T-helper 2 cell treated with Interferon-gamma antibody and Interleukin-4, amounts not matched to agents 5 μg/mL and 100 μg/mL, for 36 hours (primary cell): ENCODE data around the gene ATG13.

ENCODE experiments used
- DNase-seq: peaks from one replicate; pipeline ENCODE4 v3.0.0; 2021; ENCODE audit warnings: low spot score
- H3K27ac Mint-ChIP-seq: one replicate; pipeline ENCODE4 v1.8.0; 2021; ENCODE audit warnings: mild to moderate bottlenecking, mixed read lengths
- H3K27me3 Mint-ChIP-seq: one replicate; pipeline ENCODE4 v1.8.0; 2021; ENCODE audit warnings: low read depth, mixed read lengths
- H3K36me3 Mint-ChIP-seq: one replicate; pipeline ENCODE4 v1.8.0; 2021; ENCODE audit warnings: low read depth, mixed read lengths
- H3K4me1 Mint-ChIP-seq: one replicate; pipeline ENCODE4 v1.8.0; 2021; ENCODE audit warnings: low read depth, mixed read lengths
- H3K4me3 Mint-ChIP-seq: one replicate; pipeline ENCODE4 v1.8.0; 2022; ENCODE audit warnings: mild to moderate bottlenecking, moderate library complexity, mixed read lengths
- H3K9me3 Mint-ChIP-seq: one replicate; pipeline ENCODE4 v1.8.0; 2021; ENCODE audit warnings: mixed read lengths

ATG13 gene

DNA sequence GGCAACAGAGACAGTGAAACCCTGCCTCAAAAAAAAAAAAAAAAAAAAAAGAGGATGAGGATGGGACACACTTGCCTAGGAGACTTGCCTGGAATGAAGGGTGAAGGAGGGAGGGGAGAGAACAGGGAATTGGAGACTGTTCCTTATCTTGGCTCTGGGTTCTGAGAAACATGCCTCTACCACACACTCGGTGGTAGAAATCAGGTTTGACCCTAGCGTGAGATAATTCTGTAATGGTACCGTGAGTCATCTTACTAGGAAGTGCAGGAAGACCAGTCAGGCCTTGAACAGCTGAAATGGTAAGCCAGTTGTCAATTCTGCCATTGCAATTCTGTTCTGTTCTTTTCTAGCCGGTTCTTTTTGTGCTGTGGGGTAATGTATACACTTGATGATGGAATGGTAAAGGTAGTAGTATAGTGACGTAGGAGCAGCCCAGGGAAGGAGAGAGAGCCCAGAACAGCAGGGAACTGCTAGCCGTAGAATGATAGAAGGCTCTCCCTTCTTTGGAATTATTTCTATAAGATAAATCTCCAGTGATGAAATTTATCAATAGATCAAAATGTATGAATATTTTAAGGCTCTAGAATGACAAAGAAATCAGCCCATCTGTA, 19.6 kb upstream of the ATG13 start:
- Mint-ChIP-seq H3K27ac (no peak overlapping the region), H3K27me3 (no peaks in the 10 kb centered on the region), H3K36me3 (peaks cover 2% of the 10 kb centered on the region), H3K4me1 (peaks cover 10% of the 10 kb centered on the region), H3K9me3 (peaks cover 4% of the 10 kb centered on the region), H3K4me3 (no peak overlapping the region)
- no peak for DNase-seq

DNA sequence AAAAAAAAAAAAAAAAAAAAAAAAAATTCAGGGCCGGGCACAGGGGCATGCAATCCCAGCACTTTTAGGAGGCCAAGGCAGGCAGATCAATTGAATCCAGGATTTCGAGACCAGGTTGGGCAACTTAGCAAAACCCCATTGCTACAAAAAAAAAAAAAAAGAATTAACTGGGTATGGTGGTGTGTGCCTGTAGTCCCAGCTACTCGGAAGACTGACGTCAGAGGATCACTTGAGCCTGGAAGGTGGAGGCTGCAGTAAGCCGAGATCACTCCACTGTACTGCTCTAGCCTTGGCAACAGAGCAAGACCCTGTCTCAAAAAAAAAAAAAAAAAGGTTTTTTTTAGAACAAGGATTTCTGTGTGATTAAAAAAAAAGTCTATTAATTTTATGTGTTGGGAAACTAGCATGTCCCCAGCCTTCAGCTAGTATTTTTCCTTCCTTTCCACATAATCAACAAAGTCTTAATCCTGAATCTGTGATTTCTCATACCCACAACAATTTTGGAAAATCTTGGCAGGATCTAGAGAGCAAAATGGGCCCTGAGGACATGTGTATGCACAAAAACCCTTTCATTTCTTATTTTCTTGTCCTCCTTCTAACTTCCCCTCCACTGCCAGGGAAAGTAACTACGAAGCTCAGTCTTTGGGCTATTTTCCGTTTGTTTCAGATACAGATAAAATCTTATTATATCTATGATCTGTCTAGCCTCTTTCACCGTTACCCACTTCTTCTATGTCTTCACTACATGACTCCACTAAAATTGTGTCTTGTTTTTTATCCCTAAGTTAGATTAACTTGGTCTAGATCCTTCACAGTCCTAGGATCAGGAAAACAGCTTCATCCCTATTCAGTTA, 17.8 kb upstream of the ATG13 start:
- no peak for DNase-seq
- no peak overlapping the region for H3K27ac Mint-ChIP-seq
- no peak overlapping the region for H3K4me3 Mint-ChIP-seq

DNA sequence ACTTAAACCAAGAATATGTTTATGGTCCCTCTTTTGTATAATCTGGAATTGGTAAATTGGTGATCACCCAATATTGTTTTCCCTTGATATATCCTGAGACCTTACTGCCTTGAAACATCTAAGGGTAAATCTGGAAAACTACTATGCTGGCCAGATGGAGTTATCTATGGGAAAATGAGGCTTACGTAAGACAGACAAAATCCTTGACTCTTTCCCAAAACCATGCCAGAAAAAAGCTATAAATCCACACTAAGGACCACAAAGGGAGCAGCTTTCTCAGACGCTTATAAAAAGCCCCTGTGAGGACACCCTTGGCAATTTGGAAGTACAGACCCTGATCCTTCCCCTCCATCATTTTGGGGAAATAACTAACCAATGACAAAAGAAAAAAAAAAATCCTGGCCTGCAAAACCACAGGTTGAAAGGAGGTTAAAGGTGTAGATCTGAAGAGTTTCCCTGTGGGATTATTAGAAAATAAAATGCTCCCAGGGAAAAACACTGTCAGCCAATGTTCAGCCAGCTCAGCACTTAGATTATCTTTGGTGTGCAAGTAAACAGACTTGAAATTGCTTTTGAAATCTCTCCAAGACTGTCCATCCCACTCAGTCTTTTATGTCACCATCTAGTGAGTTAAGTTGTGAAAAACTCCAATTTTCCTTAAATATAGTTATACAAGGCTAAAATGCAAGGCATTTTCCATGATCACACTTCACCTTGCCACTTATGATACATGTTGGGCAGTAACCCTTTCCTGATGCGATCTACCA, 17.0 kb upstream of the ATG13 start:
- peaks cover 1% of the 10 kb centered on the region for H3K4me1 Mint-ChIP-seq
- no peak overlapping the region for H3K4me3 Mint-ChIP-seq
- no peak overlapping the region for H3K27ac Mint-ChIP-seq

More for the DNA sequence above, 17.8 kb upstream of the ATG13 start:
- peaks cover 1% of the 10 kb centered on the region for H3K4me1 Mint-ChIP-seq
- H3K36me3 Mint-ChIP-seq = no peaks in the 10 kb centered on the region
- H3K27me3 Mint-ChIP-seq = no peaks in the 10 kb centered on the region
- no peaks in the 10 kb centered on the region for H3K9me3 Mint-ChIP-seq

DNA sequence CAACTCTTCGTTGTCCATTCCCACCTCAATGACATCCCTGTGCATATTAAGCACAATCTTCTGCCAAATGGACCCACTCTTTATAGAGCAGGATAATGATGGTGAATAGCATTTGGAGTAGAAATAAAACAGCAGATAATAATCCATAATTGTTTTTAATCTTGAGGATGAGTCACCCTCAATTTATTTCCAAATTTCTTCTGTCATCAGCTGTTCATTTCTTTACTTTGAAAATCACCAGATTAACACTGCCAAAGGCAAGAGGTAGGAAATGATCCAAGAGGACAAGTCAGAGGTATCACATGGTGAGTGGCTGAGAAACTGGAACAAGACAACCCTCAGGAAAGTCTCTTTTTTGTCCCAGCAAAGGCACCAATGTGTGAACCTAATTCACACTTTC, 16.2 kb upstream of the ATG13 start:
- DNase-seq = no peak
- no peaks in the 10 kb centered on the region for H3K27me3 Mint-ChIP-seq
- H3K27ac Mint-ChIP-seq = no peak overlapping the region
- no peaks in the 10 kb centered on the region for H3K9me3 Mint-ChIP-seq
- peaks cover 1% of the 10 kb centered on the region for H3K4me1 Mint-ChIP-seq
- no peak overlapping the region for H3K4me3 Mint-ChIP-seq
- no peaks in the 10 kb centered on the region for H3K36me3 Mint-ChIP-seq

More for the DNA sequence above, 17.0 kb upstream of the ATG13 start:
- Mint-ChIP-seq H3K36me3 (no peaks in the 10 kb centered on the region), H3K27me3 (no peaks in the 10 kb centered on the region), H3K9me3 (no peaks in the 10 kb centered on the region)
- no peak for DNase-seq

DNA sequence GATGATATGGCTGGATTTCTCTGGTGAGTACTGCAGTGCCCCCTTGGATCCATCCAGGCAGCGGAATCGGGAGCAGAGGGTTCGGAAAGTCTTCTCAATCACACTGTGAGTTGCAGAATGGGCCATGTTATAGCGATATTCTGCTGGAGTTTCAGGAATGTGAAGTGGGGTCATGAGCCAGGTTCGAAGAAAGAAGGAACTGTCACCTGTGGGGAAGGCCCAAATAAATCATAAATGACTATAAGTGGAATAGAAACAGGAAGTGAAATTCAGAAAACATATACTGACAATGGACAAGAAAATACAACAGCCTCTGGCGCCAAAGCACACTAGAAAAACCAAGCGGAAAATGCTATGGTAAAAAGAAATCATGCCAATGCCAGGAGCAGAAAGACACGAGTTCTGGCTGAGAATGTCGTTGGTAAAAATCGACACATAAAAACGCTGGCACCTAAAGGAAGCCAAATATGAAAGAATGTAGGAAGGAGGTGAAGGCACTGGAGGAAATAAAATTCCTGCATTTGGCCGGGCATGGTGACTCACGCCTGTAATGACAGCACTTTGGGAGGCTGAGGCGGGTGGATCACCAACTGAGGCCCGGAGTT, 13.5 kb upstream of the ATG13 start:
- H3K4me3 Mint-ChIP-seq = no peak overlapping the region
- H3K27ac Mint-ChIP-seq = no peak overlapping the region
- H3K4me1 Mint-ChIP-seq = no peaks in the 10 kb centered on the region
- H3K36me3 Mint-ChIP-seq = no peaks in the 10 kb centered on the region
- no peak for DNase-seq
- H3K27me3 Mint-ChIP-seq = no peaks in the 10 kb centered on the region
- H3K9me3 Mint-ChIP-seq = no peaks in the 10 kb centered on the region

DNA sequence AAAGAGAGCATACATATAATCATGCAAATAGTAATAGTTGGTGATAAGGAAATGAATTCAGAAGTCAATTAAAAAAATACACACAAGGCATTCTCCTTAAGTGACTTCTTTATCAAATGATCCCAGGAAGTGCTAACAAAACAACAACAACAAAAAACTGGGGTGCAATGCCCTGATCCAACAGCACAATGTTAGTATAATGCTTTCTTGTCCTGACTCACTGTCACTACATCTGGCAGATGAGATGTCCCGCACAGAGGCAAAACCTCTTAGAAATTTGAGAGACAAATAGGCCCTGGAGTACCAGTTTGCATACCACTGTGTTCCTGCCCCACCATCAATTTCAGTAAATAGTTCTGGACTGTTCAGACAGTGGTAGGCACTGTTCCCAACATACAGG, 12.6 kb upstream of the ATG13 start:
- Mint-ChIP-seq H3K27ac (no peak overlapping the region), H3K27me3 (no peaks in the 10 kb centered on the region), H3K4me3 (no peak overlapping the region), H3K36me3 (no peaks in the 10 kb centered on the region), H3K4me1 (no peaks in the 10 kb centered on the region), H3K9me3 (no peaks in the 10 kb centered on the region)
- no peak for DNase-seq

DNA sequence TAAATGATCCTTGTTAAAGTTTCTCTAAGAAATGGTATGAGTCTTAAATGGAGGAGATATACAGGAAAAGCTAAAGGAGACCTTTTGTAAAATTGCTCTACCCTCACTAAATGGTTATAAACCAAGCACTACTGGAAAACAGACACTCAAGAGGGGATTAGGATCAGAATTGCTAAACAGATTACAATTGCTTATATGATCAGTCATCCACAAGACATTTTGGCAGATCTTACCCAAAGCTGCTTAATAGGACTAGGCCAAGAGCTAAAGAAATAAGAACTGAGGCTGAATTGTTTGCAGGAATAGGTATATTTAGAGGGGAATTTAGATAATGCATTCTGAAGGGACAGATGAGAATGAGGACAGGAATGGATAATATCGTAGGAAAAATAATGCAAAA, 9.8 kb upstream of the ATG13 start:
- Mint-ChIP-seq H3K36me3 (no peaks in the 10 kb centered on the region), H3K27ac (no peak overlapping the region), H3K4me1 (peaks cover 9% of the 10 kb centered on the region), H3K4me3 (no peak overlapping the region), H3K27me3 (no peaks in the 10 kb centered on the region), H3K9me3 (no peaks in the 10 kb centered on the region)
- DNase-seq = no peak

DNA sequence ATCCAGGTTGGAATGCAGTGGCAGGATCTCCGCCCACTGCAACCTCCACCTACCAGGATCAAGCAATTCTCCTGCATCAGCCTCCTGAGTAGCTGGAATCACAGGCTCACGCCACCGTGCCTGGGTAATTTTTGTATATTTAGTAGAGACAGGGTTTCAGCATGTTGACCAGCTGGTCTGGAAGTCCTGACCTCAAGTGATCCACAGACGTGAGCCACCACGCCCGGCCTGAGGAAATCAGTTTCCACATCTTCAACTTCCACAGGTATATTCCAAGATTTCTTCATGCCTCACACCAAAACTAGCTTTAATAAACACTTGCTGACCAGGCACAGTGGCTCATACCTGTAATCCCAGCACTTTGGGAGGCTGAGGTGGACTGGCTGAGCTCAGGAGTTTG, 8.0 kb upstream of the ATG13 start:
- no peak overlapping the region for H3K27ac Mint-ChIP-seq
- peaks cover 9% of the 10 kb centered on the region for H3K4me1 Mint-ChIP-seq
- H3K9me3 Mint-ChIP-seq = no peaks in the 10 kb centered on the region
- H3K4me3 Mint-ChIP-seq = no peak overlapping the region
- H3K27me3 Mint-ChIP-seq = no peaks in the 10 kb centered on the region
- no peaks in the 10 kb centered on the region for H3K36me3 Mint-ChIP-seq
- DNase-seq = no peak

DNA sequence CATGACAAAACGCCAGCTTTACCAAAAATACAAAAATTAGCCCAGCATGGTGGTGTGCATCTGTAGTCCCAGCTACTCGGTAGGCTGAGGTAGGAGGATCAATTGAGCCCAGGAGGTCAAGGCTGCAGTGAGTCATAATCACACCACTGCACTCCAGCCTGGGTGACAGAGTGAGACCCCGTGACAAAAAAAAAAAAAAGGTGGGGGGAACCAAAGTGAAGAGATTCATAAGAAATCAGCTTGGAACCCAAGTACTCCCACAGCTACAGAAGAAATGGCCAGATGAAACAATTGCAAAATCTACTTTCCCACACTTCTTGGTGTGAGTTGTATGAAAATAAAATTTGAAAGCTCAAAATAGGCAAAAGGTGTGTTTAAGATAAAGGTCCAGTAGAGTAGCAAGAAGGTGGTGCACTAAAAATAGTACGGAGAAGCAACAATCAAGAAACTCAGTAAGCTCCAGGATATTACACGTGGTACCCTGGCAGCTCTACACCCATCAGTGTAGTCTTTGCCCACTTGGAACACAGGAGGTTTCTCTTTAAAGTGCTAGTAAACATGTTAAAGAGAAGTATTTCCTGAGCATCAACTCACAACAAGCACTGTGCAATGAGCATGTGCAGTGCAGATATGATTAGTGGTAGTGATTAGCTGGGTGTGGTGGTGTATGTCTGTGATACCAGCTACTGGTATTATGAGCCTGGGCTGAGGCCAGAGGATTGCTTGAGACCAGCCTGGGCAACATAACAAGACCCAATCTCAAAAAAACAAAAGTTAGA, 5.6 kb upstream of the ATG13 start:
- Mint-ChIP-seq H3K36me3 (no peaks in the 10 kb centered on the region), H3K27me3 (no peaks in the 10 kb centered on the region), H3K4me1 (peaks cover 21% of the 10 kb centered on the region), H3K27ac (no peak overlapping the region), H3K4me3 (peak overlapping the region; percentile 0), H3K9me3 (no peaks in the 10 kb centered on the region)
- no peak for DNase-seq

DNA sequence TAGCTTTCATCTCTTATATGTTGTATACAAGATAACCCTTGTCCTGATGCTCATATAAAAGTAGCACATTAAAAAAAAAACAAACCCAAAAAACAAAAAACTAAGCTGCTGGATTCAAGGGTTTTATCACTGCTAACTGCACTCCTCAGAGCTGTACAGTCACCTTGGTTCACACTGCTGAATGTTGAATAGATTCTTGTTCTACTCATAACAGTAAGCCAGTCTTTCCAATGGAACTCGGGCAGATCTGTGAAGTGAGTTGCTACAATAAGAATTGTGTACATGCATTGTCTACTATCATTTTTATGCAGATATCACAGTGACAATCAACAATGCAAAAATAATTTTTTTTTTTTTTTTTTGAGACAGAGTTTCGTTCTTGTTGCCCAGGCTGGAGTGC, 5.0 kb upstream of the ATG13 start:
- H3K27me3 Mint-ChIP-seq = no peaks in the 10 kb centered on the region
- no peak overlapping the region for H3K27ac Mint-ChIP-seq
- H3K36me3 Mint-ChIP-seq = no peaks in the 10 kb centered on the region
- no peak for DNase-seq
- peaks cover 21% of the 10 kb centered on the region for H3K4me1 Mint-ChIP-seq
- no peak overlapping the region for H3K4me3 Mint-ChIP-seq
- no peaks in the 10 kb centered on the region for H3K9me3 Mint-ChIP-seq

DNA sequence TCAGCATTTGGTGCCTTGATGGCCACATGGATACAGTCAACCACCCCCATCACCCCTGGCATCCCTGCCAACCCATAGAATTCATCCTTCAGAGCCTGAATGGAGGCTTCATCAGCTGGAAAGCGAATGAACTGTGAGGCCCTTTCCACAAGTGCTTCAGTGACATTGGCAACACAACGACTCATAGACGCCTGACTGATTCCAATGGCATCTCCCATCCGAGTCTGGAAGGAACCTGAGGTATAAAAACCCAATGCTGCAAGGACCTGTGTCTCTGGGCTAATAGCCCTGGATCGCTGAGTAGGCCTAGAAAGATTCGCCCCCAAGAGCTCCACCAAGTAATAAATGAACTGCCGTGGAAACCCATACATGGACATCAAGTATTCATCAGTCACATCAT, 1.6 kb upstream of the ATG13 start:
- Mint-ChIP-seq H3K36me3 (peaks cover 7% of the 10 kb centered on the region), H3K27ac (peak overlapping the region; percentile 98), H3K4me3 (peak overlapping the region; percentile 90), H3K27me3 (no peaks in the 10 kb centered on the region), H3K9me3 (no peaks in the 10 kb centered on the region), H3K4me1 (peaks cover 37% of the 10 kb centered on the region)
- DNase-seq = no peak

DNA sequence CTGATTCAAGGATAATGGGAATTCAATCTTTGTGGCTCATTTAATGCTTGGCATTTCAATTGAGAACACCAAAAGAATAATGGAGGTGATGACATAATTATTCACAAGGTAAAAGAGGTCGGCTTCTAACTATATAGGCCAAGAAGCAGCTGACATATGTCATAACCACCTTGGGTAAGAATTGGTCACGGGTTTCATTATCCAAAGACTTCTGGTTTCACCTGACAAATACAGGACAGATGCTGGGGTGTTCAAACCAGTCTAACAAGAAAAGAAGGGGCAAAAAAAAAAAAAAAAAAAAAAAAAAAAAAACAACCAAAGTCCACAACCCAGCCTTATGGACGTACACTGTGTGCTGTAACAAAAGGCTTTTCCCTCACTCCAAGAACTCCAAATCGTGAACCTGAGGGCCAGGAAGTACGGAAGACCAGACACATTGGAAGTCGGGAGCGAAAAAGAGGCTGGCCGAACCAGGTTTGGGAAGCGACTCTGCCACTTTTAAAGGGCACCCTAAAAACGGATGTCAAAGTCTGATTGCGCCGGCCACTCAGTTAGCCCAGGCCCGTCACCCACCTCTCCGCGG, 711 bp upstream of the ATG13 start:
- DNase-seq = no peak
- H3K4me3 Mint-ChIP-seq = peak overlapping the region; percentile 90
- no peaks in the 10 kb centered on the region for H3K9me3 Mint-ChIP-seq
- H3K27ac Mint-ChIP-seq = peak overlapping the region; percentile 98
- no peaks in the 10 kb centered on the region for H3K27me3 Mint-ChIP-seq
- peaks cover 39% of the 10 kb centered on the region for H3K4me1 Mint-ChIP-seq
- peaks cover 13% of the 10 kb centered on the region for H3K36me3 Mint-ChIP-seq

DNA sequence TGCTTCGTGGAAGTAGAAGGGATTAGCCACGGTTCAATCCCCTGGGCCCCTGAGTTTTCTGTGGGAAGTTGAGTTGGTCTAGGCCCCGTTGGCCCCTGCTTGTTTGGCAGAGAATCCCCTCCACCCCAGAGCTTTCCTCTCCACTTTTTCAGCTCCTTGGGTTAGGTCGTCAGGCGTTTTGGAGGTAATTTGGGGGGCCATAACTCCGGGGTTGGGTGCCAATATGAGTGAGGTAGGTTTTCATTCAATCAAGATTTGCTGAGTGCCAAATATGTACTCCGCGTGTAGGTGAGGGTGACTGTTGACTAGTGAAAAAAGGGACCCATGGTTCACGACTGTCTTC, 590 bp downstream of the ATG13 start:
- Mint-ChIP-seq H3K4me1 (peaks cover 32% of the 10 kb centered on the region), H3K27me3 (no peaks in the 10 kb centered on the region), H3K36me3 (peaks cover 21% of the 10 kb centered on the region), H3K9me3 (no peaks in the 10 kb centered on the region), H3K27ac (peak overlapping the region; percentile 98), H3K4me3 (peak overlapping the region; percentile 90)
- no peak for DNase-seq
